ENCODE data around the gene PARD6B.

- TF ChIP-seq, protein P1, sequence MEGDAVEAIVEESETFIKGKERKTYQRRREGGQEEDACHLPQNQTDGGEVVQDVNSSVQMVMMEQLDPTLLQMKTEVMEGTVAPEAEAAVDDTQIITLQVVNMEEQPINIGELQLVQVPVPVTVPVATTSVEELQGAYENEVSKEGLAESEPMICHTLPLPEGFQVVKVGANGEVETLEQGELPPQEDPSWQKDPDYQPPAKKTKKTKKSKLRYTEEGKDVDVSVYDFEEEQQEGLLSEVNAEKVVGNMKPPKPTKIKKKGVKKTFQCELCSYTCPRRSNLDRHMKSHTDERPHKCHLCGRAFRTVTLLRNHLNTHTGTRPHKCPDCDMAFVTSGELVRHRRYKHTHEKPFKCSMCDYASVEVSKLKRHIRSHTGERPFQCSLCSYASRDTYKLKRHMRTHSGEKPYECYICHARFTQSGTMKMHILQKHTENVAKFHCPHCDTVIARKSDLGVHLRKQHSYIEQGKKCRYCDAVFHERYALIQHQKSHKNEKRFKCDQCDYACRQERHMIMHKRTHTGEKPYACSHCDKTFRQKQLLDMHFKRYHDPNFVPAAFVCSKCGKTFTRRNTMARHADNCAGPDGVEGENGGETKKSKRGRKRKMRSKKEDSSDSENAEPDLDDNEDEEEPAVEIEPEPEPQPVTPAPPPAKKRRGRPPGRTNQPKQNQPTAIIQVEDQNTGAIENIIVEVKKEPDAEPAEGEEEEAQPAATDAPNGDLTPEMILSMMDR (IDR thresholded peaks at IDR 0.05; ENCODE audit: low read depth, low read length), result no peak
- no peak for TF ChIP-seq EZH2phosphoT487 (IDR thresholded peaks at IDR 0.05; ENCODE audit: low read depth)
Observed at GRCh38 chr20:50783903-50784302, 52.5 kb downstream of the PARD6B start.

Measured in OCI-LY3 (cell line).